HG03139 (cell line): Measurements from ENCODE around the gene SCAF4.

Experiments
- ATAC-seq: cut with Tn5 transposase; IDR thresholded peaks from one replicate; pipeline ENCODE4 v1.9.1; 2021; ENCODE audit not compliant: unreplicated experiment

SCAF4 gene

DNA sequence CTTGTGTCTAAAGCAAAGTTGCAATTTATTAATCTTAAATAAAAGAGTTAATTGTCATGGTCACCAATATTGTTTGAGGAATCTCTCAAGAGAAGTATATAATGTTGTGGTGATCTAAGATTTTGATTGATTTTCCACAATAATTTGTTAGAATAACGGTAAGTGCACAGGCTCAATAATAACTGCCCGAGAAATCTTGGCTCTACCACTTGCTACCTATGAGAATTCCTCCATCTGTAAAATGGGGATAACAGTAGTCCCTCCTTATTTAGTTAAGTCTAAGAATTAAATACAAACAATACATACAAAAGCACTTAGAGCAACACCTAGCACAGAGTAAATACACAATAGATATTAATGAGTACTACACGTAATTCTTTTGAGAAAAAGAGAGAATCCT, 18.8 kb downstream of the SCAF4 start:
- no peak for ATAC-seq

DNA sequence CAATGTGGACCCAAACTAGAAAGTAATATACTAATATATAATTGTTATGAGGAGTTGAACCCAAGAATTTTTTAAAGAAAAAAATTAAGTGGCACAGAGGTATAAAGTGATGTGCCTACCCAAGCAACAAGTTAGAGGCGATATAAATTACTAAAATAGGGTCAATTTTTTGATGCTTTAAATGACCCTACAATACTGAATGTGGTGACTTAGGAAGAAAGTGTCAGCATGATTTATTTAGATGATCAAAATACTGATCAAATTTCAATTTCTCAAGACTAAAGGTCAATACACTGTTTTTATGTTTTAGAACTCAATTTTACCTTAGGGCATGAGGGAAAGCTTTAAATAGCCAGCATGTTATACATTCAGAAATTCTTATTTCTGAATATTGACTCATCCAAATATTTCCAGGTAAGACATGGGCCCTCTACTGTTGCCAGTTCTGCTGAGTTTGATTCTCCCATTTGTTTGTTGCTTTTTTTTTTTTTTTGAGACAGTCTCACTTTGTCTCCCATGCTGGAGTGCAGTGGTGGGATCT, 20.1 kb downstream of the SCAF4 start:
- no peak for ATAC-seq

DNA sequence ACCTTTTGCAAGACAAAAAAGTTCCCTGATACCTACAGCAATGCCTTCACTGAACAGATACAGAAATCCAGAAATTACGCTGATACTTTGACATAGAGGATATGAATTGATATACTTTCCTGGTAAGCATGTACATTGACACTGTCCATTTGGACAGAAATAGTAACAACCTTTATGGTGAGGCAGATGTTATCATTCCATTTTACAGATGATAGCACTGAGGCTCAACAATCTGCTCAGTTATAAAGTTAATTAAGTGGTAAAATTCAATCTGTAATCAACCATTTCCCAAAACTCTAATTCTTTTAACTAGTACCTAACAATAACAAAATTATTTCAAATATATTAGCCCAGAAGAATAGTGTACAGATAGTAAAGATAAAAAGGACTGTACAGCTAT, 20.6 kb downstream of the SCAF4 start:
- no peak for ATAC-seq

DNA sequence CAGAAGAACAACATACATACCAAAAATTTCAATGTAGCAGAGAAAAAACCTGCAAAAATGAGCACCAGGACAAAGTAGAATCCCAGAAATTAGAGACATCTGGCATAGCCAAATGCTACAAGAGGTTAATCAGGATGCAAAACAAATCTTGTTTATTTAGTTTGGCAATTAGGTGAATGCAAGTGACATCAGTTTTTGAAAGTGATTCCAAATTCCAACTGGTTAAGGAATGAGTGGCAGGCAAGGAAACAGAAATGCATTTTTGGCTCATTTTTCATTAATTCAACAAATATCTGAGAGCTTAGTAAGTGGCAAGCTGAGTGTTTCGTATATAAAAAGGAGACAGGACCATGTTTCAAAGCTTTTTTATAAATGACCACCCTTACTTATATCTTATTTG, 21.3 kb downstream of the SCAF4 start:
- ATAC-seq, result no peak

DNA sequence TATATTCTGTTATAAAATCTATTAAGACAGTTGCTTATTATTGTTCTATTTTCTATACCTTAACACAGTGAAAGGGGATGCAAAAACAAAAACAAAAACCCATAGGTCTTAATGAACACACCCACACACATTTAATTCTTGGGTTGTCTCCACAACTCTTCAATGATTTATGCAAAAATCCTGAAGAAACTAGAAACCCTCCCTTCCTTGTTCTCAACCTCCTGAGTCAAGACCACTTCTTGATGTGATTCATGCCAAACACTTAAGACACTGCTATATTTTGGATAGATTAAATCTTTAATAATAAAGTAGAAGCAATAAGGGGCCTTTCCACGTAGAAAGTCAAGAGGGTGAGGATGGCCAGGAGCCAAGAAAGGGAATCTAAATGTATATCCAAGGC, 23.4 kb downstream of the SCAF4 start:
- ATAC-seq, result no peak

DNA sequence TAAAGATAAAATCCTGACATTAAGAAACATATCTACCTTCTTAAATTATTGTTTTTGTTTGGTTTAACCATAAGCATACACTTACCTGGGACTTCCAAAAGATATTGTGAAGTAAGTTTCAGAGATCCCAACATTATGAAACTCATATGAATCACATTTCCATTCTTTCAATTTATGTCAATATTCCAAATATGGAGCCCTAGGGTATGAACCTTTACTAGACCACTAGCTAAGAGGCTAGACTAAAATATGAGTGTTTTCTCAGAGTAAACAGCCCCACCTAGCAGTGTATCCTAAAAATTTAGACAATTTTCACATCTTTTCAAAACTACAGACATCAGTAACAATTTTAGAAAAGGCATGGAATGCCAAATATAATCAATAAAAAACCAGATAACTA, 24.4 kb downstream of the SCAF4 start:
- ATAC-seq, result no peak

DNA sequence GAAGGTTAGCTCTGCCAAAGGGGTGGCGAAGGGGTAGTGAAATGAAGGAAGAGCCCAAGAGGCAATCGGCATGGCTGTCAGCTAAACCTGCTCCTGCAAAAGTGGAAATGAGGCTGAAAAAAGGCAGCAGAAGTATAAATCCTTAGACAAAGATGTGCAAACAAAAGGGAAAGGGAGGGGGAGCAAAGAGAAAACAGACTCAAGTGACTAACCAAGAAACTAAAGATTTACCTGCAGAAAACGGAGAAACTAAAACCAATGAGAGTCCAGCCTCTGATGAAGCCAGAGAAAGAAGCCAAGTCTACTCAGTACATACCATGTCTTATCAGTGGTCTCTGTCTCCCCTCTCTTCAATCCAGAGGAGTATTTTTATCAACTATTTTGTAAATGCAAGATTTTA, 25.4 kb downstream of the SCAF4 start:
- no peak for ATAC-seq

DNA sequence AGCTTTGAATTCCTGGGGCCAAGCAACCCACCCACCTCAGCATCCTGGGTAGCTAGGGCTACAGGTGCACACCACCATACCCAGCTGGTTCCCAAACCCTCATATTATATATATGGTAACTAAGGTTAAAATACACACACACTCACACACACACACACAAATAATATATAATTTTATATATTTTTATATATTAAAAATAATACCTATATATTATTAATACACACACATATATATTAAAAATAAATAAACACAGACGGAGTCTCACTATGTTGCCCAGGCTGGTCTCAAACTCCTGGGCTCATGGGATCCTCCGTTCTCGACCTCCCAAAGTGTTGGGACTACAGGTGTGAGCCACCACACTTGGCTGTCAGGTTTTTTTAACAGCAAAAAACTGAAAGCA, 31.9 kb downstream of the SCAF4 start:
- ATAC-seq, result no peak

DNA sequence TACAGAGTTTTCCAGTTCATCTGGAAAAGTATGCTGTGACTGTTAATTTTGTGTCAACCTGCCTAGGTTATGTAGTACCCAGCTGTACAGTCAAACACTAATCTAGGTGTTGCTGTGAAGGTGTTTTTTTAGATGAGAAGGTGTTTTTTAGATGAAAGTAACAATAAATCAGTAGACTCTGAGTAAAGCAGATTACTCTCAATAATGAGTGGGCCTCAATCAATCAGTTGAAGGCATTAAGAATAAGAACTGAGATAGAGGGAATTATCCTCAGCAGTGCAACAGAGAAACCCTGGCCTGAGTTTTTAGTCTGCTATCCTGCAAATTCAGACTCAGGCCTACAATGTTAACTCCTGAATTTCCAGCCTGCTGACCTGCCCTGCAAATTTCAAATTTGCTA, 33.5 kb downstream of the SCAF4 start:
- no peak for ATAC-seq

DNA sequence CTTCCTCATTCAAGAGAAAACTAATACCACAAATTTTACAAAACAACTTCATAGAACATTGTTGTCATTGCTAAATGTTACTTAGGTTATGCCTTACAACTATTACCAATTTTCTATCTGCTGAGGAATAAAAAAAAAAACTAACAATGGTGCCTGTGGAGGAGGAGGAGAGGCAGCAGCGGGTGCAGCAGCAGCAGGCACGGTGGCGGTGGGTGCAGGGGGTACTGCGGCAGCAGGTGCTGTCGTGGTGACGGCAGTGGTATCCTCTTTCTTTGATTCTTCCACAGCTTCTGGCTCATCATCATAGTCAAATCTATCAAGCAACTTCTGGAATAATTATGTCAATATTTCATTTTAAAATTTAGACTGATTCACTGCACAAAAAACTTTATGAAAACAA, 35.5 kb downstream of the SCAF4 start:
- ATAC-seq, result no peak

DNA sequence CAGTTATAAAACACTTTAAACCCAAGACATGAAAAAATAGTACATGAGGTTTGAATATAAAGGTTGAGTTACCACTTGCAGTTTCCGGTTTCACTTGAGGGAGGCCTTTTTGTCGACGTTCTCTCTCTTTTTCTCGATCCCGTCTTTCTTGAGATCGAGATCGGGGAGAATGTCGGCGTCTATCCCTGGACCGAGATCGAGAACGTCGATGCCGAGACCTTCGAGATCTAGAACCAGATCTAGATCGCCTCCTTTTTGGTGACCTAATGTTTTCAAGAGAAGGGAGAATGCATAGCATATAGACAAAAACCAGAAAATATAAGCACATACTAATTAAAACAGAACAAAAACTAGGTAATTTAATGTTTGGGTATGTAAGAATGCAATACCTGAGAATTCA, 38.7 kb downstream of the SCAF4 start:
- no peak for ATAC-seq

DNA sequence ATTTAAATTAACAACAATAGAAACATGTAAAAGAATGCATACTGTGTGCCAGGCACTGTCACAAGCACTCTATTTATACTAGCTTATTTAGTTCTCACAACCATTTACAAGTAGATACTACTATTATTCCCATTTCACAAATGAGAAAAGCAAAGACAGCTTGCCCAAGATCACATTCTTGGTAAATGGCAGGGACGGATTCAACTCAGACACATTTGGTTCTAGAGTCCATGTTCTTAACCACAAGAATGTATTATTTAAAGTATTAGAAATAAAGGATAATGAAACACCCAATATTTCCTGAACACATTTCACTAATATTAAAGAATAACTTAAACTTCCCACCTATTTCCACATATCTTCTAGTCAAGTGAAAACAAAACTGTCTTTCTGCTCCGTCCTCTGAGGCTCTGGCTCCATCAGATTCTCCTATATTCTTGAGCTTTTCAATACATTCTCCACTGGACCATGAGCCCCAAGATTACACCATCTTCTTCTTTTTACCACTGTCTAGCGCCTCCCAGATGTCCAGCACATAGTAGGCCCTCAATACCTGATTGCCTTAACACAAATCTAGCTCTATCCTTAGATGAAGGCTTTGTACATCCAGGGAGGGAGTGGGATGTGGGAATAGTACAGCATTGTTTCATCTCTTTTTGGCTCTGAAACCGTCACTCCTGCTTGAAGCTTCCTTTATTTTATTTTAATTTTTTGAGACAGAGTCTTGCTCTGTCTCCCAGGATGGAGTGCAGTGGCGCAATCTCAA, 43.1 kb downstream of the SCAF4 start:
- ATAC-seq, result no peak

DNA sequence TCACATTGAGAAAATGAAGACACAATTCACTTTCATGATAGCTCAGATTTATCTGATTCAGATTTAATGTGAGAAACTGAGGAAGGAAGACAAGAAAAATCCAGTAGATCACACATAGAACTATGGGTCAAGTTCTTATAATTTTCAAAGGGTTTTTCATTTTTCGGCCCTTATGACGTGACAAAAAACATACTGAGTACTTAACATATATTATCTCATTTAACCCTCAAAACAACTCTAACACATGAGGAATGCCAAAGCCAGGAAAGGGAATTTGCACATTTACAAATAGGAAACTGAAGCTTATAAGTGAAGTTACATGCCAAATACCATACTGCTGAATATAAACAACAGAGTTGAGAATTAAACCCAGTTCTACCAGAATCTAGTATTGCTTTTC, 44.8 kb downstream of the SCAF4 start:
- ATAC-seq, result no peak

DNA sequence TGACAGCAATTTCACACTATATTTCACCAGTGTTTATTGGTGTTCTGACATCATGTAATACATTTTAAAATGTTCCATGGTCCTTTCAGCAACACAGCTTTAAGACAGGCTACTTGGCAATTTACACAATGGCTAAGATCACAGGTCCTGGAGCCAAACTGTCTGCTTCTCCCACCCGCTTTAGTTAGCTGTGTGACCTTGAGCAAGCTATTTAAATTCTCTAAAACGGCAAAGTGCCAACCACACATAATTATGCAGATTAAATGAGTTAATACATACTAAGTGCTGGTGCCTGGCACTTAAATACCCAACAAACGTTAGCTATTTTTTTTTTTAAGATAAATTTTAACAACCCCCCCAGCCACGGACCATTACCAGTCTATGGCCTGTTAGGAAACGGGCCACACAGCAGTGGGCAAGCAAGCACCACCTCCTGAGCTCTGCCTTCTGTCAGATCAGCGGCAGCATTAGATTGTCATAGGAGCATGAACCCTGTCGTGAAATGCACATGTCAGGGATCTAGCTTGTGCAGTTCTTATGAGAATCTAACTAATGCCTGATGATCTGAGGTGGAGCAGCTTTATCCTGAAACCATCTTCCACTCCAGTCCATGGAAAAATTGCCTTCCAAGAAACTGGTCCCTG, 45.5 kb downstream of the SCAF4 start:
- ATAC-seq, result no peak

DNA sequence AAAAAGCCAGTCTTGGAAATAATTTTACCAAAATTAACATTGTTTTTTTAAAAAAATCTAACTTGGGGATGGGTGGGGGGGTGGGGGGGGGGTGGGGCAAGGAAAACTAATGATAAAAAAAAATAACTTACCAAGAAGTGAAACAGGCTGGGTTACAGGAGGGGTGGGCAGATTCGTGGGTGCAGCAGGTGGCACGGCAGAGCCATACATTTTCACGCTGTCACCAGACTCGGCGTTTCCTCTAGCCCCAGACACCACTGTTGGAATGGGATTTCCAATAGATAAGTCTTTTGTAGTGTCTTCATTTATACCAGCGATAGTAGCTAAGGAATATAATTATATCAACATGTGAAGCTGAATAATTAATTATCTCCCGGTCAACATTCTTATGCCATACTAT, 47.0 kb downstream of the SCAF4 start:
- no peak for ATAC-seq

DNA sequence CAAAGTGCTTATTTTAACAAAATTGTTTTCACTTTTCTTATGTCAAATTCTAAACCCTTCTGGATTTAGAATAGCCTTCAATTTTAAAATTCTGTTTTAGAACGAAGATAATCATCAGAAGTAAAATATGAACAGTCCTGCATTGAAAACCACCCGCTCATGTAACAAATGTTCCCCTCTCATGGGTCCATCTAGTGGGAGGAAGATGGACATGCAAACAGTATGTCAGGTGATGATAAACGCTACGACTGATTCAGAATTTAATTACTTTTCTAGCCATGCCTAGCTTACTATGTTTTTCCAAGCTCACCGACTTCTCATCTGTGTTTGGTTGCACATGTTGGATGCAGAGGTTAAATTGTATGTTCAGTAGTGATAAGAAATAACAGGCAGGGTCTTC, 48.9 kb downstream of the SCAF4 start:
- ATAC-seq, result no peak

DNA sequence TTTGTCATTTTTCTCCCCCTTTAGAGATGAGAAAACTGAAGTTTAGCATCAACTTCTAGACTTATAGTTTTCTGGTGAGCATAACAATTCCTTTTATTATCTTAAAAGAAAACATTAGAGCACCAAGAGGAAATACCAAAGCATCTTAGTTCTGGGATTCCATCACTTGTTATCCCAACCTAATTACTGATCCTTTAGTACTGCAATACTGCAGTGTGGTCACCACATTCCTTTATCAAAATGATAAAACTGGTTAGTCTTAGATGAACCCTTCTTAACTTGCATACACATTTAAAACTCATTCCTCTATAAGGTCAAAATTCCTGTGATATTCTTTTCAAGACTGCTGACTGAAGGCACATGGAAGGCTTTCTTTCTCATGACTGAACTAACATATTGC, 49.3 kb downstream of the SCAF4 start:
- ATAC-seq, result no peak

DNA sequence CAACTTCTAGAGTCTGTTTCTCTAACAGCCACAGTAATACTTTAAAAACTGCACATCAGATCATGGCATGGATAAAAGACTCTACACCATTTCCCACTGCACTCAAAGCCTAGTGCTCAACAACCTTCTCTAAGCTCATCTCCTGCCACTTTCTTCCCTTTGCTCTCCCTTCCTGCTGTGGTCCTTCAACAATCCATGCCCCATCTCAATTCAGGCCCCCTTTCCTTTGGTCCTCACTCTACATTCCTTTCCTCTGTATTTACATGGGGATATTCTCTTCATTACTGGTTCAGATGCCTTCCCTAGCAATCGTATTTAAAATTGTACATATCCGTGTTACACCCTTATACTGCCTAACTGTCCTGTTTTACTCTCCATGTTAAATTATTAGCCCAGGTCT, 53.4 kb downstream of the SCAF4 start:
- ATAC-seq, result no peak

DNA sequence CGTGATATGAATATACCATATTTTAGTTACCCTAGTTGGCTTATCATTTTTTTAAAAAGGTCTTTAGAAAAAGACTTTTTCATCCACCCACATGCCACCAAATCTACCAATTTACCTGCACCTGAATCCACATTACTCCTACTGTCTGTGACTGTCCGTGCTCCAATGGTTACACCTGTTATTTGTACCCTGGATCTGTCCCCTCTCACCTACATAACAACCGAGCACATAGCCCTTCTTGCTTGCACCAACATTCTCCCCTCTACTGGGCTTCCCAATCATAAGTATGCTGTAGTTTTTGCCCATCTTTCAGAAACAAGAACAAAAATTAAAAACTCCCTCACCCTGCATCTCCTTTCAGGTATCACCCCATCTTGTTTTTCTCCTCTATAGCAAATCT, 54.9 kb downstream of the SCAF4 start:
- ATAC-seq, result no peak

DNA sequence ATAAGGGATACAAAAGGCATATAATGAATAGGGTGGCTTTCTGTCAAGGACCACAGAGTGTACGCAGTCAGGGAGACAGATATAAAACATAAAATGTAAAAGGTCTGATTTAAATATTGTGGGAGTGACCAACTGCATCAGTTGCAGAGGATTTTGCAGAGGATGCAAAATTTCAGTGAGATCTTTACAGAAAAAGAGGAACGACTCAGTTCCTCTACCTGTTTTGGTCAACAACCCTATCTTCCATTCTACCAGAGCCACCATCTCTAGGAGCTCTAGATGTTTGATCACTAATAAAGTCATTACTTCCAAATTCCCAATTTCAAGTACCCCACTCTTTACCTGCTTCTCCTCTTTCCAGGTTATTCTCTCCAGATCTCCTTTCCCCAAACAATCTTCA, 56.0 kb downstream of the SCAF4 start:
- ATAC-seq, result no peak

DNA sequence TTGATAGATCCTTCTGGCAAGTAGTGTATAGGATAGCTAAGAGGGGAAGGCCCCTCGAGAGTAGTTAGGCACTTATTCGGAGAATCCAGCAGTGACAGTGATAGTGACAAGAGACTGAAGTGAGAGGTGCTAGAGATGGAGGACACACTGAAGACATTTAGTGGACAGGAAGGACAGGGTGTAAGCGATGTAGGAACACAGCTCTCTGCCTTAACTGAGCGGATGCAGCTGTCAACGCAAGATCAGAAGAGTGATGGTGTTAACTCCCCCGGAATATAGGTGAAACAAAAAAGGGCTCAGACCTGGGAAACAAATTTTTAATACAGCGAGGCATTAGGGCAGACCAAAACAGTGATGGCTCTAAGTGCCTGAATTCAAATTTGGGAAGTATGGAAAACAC, 56.6 kb downstream of the SCAF4 start:
- ATAC-seq, result no peak

DNA sequence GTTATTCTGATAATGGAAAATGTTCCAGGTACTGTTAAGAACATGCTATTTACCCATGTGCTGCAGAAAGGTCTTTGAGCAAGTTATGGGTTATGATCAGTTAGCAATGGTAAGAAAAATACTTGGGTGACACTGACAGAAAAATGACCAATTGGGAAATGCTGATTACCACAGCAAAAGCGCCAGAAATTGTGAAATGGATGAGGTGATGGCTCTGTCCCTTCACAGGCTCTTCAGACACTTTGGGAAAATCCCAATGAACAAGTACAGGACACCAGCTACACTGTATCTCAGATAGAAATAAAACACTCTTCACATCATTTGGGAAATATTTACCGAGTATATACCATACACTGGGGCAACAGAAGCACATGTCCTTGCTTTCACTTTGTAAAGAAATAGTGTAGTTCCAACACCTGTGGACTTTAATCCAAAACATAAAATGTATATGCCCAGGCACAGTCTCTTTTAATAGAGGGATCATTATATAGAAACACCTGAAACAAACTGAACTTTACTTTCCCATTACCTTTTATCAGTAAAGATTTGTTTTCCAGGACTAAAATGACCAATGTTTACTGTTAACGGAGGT, 58.5 kb downstream of the SCAF4 start:
- ATAC-seq, result no peak
